Mucosa of descending colon (tissue), 3 donors: ENCODE measurements around the gene BEAN1. TPM values are rescaled to one million over a fixed set of nuclear protein-coding genes. Genes with fewer than 3 reads are reported as not detected.

Experiments used
- ATAC-seq: fragments of 200-7000 bp; cut with Tn5 transposase; one replicate; pipeline ENCODE4 v1.9.1; 2020; ENCODE audit warnings: mild to moderate bottlenecking, moderate library complexity
- DNase-seq, 3 donors: peaks; one replicate each; pipeline ENCODE4 v3.0.0-alpha.2; 2020
- H3K36me3 ChIP-seq: fragments of 200-600 bp; one replicate; pipeline ENCODE4 v1.8.0; 2021; ENCODE audit warnings: low read depth, mild to moderate bottlenecking
- H3K4me1 ChIP-seq: fragments of 200-600 bp; one replicate; pipeline ENCODE4 v1.8.0; 2021; ENCODE audit warnings: low read depth, mild to moderate bottlenecking
- H3K4me3 ChIP-seq: fragments of 200-600 bp; one replicate; pipeline ENCODE4 v1.8.0; 2021; ENCODE audit warnings: mild to moderate bottlenecking
- H3K9me3 ChIP-seq: fragments of 200-600 bp; one replicate; pipeline ENCODE4 v1.8.0; 2021; ENCODE audit warnings: mild to moderate bottlenecking
- CTCF ChIP-seq: fragments of 200-600 bp; IDR thresholded peaks from one replicate; pipeline ENCODE4 v1.8.0; 2022; ENCODE audit warnings: antibody characterized with exemption, mild to moderate bottlenecking
- intact Hi-C, 2 donors: fragments of 100-400 bp; cut with DNase I in 1 of 2; cut with micrococcal nuclease in 1 of 2; formaldehyde crosslinking; loops; one replicate each; pipeline versions ENCODE4 v1.11.0 to v1.11.1; 2022; cut with DNase I, micrococcal nuclease
- total RNA-seq, 3 donors: library from RNA; stranded (reverse); fragmentation: NEBNext Ultra II Directional in 2 of 3; extraction: Animal tissue kit (Norgen Biotek cat#: 25700) in 2 of 3; gene quantifications; one replicate each; pipeline versions ENCODE4 v1.2.1 to v1.2.4, GENCODE V29; 2021 to 2023
- donor health status: DM: no; HTN: no; CAD: no; lungs with moderate emphysema.
- donor health status: DM: no; HTN: no; CAD: no.
- donor health status: DM: no; HTN: yes; CAD: no.

The BEAN1 gene
- total RNA-seq, 3 donors from 2014 or later: 0.22 TPM; not detected in 2

- DNase-seq (peak in 1 of 3 donors; percentile 26), ATAC-seq (no peak)
- H3K36me3 ChIP-seq: no peaks in the 10 kb centered on the region
- H3K9me3 ChIP-seq: no peaks in the 10 kb centered on the region
- intact Hi-C loops: no loop called here
- no peak for TF ChIP-seq CTCF
- no peak overlapping the region for H3K4me3 ChIP-seq
- H3K4me1 ChIP-seq: no peaks in the 10 kb centered on the region
Observed at GRCh38 chr16:66486199-66486772, 59.2 kb downstream of the BEAN1 start.

GRCh38 chr16:66486773-66487579 is 59.9 kb downstream of the BEAN1 start:
- H3K4me1 ChIP-seq: no peaks in the 10 kb centered on the region
- no peak overlapping the region for H3K4me3 ChIP-seq
- ATAC-seq: peak; percentile 22
- peak in 1 of 3 donors; percentile 24 for DNase-seq
- no peaks in the 10 kb centered on the region for H3K9me3 ChIP-seq
- H3K36me3 ChIP-seq: no peaks in the 10 kb centered on the region
- intact Hi-C loops: no loop called here
- no peak for TF ChIP-seq CTCF

GRCh38 chr16:66487580-66488275 is 60.6 kb downstream of the BEAN1 start:
- Histone ChIP-seq H3K4me1 (no peaks in the 10 kb centered on the region), H3K9me3 (no peaks in the 10 kb centered on the region), H3K4me3 (no peak overlapping the region), H3K36me3 (no peaks in the 10 kb centered on the region)
- ATAC-seq (no peak), DNase-seq (peak in 1 of 3 donors; percentile 14)
- intact Hi-C loops: no loop called here
- TF ChIP-seq CTCF: no peak

- intact Hi-C loops: no loop called here
- DNase-seq (no peak), ATAC-seq (no peak)
- no peaks in the 10 kb centered on the region for H3K36me3 ChIP-seq
- H3K9me3 ChIP-seq: no peaks in the 10 kb centered on the region
- H3K4me1 ChIP-seq: no peaks in the 10 kb centered on the region
- TF ChIP-seq CTCF: no peak
- no peak overlapping the region for H3K4me3 ChIP-seq
Observed at GRCh38 chr16:66488505-66488904, 61.4 kb downstream of the BEAN1 start.

GRCh38 chr16:66489385-66489784 is 62.3 kb downstream of the BEAN1 start:
- Histone ChIP-seq H3K9me3 (no peaks in the 10 kb centered on the region), H3K4me3 (no peak overlapping the region), H3K4me1 (no peaks in the 10 kb centered on the region), H3K36me3 (no peaks in the 10 kb centered on the region)
- TF ChIP-seq CTCF: no peak
- ATAC-seq (no peak), DNase-seq (no peak)
- intact Hi-C loops: no loop called here
